Endothelial cell of hepatic sinusoid (primary cell): ENCODE measurements around the gene ZNF583.

Experiments used
- in situ Hi-C: cut with HindIII; loops from 2 replicates; pipeline ENCODE4 v1.10.0; 2017; ENCODE audit warnings: low sequenced_read_pairs

The ZNF583 gene

GRCh38 chr19:56403764-56404704, at the start of gene ZNF583:
Gene ZNF583 (plus strand): TSS chr19:56404332. CDS start chr19:56407115, 2,783 bp downstream.
- in situ Hi-C loops = no loop called here

GRCh38 chr19:56355517-56355916, 48.6 kb upstream of the ZNF583 start:
- in situ Hi-C loops = no loop called here

GRCh38 chr19:56356944-56357343, 47.2 kb upstream of the ZNF583 start:
- in situ Hi-C loops = no loop called here

GRCh38 chr19:56360841-56361240, 43.3 kb upstream of the ZNF583 start:
- in situ Hi-C loops = no loop called here

DNA sequence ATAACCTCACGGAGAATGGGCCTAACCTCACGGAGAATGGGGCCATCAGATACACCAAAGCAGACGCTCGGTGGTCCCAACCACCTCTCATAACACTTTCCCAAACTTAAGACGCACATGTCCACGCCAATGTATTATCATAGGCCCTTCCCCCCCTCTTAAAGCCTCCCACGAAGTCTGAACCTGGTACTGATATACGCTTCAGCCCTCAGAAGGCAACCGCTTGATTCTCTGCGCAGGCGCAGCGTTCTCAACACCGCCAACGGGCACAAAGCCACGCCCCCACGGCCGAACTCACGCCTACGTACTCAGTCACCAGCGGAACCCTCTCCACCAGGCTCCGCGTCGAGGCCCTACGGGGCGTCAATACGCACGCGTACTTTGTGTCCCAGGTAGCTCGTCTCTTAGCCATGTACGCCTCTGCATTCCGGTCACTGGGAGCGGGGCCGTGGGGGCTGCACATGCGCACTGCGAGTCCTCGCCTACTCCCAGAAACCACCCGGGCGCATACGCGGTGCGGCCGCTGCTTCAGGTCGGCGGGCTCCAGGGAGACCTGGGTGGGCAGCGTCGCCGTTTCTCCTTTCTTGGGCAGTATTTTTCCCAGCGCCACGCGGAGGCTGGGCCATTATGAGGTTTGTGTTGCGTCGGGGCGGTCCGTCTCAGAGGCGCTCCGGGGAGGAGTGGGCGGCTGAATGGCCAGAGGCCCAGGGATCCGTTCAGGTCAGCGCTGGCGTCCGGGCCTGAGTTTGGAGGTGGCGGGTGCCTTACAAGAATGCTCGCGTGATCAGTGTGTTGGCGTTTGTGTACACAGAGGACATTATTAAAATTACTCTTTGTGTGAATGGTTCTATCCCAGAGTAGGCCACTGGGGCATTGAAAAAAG, 36.1 kb upstream of the ZNF583 start:
- in situ Hi-C loops = no loop called here

DNA sequence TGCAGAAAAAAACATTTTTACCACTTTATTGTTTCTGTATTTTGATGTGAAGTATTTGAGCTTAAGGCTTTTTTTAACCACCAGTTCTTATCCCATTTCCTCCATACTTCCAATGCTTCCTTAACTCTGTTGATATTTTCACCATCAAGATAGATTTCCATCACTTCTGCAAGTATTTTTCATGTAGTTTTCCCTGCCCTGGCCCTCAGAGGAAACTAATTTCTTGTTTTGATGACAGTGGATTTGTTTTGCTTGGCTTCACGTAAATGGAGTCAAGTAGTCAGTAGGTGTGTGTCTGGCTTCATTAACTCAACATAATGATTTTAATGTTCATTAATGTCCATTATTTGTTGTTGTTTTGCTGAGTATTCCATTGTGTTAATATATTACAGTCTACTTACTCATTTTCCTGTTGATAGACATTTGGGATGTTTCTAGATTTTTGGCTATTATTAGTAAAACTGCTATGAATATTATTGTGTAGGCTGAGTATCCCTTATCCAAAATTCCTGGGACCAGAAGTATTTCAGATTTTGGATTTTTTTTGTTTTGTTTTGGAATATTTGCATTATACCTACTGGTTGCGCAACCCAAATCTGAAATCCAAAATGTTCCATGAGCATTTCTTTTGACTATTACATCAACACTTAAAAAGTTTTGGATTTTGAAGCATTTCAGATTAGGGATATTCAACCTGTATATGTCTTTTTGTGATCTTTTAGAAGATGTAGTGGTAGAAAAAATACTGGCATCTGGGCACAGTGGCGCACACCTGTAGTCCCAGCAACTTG, 34.1 kb upstream of the ZNF583 start:
- in situ Hi-C loops = no loop called here

GRCh38 chr19:56372281-56372680, 31.9 kb upstream of the ZNF583 start:
- in situ Hi-C loops = no loop called here

DNA sequence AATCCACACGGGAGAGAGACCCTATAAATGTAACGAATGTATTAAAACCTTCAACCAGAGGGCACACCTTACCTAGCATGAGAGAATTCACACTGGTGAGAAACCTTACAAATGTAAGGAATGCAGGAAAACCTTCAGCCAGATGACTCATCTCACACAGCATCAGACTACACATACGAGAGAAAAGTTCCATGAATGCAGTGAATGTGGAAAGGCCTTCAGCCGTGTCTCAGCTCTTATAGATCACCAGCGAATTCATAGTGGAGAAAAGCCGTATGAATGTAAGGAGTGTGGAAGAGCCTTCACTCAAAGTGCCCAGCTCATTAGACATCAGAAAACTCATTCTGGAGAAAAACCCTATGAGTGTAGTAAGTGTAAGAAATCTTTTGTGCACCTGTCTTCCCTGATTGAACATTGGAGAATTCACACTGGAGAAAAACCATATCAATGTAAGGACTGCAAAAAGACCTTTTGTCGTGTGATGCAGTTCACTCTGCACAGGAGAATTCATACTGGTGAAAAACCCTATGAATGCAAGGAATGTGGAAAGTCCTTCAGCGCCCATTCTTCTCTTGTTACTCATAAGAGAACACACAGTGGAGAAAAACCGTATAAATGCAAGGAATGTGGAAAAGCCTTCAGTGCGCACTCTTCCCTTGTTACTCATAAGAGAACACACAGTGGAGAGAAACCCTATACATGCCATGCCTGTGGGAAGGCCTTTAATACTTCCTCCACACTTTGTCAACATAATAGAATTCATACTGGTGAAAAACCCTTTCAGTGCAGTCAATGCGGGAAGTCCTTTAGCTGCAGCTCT, 26.8 kb upstream of the ZNF583 start:
- in situ Hi-C loops = no loop called here

- in situ Hi-C loops = no loop called here
Measured at GRCh38 chr19:56383826-56384605, 20.1 kb upstream of the ZNF583 start.

- in situ Hi-C loops = no loop called here
Measured at GRCh38 chr19:56393119-56394012, 10.8 kb upstream of the ZNF583 start, which contains the start of gene ZNF582. Gene ZNF582 (minus strand): TSS chr19:56393534. CDS start chr19:56391752, 1,782 bp downstream.

GRCh38 chr19:56398809-56399208, 5.3 kb upstream of the ZNF583 start:
- in situ Hi-C loops = no loop called here

DNA sequence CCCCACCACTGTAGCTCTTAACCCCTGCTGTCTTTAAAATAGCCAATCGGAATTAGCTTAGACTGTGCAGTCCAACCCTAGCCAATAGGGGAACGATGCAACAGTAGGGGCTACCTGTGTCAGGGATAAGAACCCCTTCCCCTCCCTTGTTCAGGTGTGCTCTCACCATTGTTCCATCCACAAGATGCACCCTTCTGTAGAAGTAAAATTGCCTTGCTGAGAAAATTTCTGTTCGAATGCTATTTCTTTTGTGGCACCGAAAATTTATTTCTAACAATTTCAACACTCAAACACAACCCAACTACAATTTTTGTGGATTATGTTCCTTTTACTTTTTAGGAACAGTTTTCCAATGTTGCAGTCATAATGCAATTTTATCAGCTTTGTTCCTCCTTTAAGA, 3.6 kb upstream of the ZNF583 start:
- in situ Hi-C loops = no loop called here

DNA sequence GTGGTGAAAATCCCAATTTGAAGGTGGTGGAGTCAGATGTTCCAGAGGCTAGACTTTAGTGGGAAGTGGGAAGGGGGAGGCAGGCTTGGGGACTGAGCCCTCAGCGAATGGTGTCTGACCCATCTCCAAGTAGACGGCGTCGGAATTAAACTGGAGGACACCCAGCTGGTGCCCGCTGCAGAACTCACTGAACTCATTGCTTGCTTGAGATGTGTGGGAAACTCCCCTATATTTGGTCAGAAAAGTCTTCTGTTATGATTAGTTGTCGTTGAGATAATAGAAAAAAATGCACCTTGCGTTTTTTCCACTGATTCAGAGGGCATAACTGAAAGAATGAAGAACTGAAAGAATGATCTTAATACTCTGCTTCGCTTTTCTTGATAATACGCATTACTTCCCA, 871 bp upstream of the ZNF583 start:
- in situ Hi-C loops = no loop called here

GRCh38 chr19:56404705-56405056, 549 bp downstream of the ZNF583 start:
- in situ Hi-C loops = no loop called here

DNA sequence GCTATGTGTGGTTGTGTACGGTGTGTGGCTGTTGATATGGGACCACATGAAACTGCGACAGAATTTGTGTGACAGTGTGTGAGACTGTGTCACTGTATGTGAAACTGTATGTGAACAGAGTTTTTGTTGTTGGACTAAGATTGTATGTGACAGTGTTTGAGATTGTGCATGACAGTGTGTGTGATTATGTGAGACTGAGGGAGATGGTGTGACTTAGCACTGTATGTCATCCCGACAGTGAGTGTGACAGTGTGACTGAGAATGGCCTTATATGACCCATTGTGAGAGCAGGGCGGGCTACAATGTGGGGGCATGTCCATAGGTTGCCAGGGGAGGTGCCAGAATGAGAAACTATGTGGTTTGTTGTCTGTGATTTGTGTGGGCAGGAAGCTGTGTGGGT, 930 bp downstream of the ZNF583 start:
- in situ Hi-C loops = no loop called here

- in situ Hi-C loops = no loop called here
Measured at GRCh38 chr19:56423276-56423984, 19.3 kb downstream of the ZNF583 start.

- in situ Hi-C loops = no loop called here
Measured at GRCh38 chr19:56423985-56424353, 19.8 kb downstream of the ZNF583 start.
